DMS 273 (cell line): ENCODE results near the gene FRMD3.
A peak's percentile ranks its signal among the peaks of the same experiment; 100 is the strongest.

ENCODE experiments used
- DNase-seq: peaks from one replicate; lab custom pipeline; 2025; ENCODE audit not compliant: unreplicated experiment; lab: John Stamatoyannopoulos, UW

The FRMD3 gene

DNA sequence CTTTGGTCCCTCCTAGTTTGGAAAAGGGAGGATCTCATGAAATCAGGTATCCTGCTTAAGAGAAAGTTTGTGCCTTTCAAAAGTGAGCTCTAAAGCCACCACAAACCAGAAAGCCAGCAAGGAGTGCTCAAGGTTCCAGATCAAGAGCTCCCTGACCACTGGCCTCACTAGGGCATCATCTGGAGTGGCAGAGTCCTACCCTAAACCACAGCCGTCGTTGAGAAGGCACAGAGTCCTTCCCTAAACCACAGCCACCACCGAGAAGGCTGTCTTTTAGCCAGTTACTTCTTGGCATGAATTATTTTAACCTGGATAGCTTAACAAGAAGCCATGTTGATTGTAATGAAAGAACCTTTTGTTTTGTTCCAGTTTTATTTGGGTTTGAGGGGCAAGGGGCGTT lies 102.9 kb downstream of the FRMD3 start:
- DNase-seq, result no peak

DNA sequence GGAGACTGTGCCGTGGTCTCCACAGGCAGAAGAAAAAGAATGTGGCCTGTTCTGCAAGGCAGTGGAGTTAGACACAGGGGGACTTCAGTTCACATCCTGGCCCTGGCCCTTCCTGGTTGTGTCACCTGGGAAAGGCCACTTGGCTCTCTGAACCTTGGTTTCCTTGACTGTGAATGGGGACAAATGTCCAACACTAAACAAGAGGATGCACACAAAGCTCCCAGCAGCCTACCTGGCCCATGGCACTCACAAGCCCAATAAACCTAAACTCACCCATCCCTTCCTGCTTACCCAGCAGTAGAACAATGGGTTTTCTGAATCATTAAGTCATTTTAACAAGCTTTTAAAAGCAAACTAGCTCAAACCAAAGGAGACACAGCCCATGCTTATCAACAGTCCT lies 103.9 kb downstream of the FRMD3 start:
- no peak for DNase-seq

DNA sequence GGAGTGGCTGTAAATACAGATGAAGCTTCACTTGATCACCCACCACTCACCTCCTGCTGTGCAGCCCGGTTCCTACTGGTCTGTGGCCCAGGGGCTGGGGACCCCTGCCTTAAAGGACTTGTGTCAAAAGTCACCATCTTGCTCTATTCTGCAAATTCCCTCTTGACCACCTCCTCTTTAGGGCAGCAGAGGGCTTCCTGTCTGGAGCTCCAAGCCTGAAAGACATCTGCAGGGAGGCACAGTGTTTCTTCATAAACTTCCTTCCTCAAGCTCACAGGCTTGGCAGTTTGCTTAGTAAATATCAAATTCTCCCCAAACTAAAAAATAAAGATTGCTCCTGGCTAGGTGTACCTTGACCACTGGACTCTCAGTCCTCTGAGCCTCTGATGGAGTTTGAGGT lies 104.4 kb downstream of the FRMD3 start:
- DNase-seq, result no peak

DNA sequence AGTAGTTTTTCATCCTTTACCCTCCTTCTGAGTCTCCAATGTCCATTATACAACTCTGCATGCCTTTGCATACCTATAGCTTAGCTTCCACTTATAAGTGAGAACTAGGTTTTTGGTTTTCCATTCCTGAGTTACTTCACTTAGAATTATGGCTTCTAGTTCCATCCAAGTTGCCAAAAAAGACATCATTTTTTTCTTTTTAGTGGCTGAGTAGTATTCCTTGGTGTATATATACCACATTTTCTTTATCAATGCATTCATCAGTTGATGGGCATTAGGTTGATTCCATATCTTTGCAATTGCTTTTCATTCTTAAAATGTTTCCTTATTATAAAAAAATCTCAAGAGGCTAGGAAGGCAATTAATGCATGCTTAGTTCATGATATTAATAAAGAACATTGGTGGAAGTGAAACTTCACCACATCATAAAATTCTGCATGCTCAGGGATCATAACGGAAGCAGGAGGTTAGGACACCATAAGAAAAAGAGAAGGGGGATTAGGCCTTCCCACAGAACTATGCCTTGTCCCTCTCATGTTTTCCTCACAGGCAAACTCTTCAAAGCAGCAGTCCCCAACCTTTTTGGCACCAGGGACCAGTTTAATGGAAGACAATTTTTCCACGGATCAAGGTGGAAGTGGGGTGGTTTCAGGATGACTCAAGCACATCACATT lies 105.2 kb downstream of the FRMD3 start:
- DNase-seq, result no peak

DNA sequence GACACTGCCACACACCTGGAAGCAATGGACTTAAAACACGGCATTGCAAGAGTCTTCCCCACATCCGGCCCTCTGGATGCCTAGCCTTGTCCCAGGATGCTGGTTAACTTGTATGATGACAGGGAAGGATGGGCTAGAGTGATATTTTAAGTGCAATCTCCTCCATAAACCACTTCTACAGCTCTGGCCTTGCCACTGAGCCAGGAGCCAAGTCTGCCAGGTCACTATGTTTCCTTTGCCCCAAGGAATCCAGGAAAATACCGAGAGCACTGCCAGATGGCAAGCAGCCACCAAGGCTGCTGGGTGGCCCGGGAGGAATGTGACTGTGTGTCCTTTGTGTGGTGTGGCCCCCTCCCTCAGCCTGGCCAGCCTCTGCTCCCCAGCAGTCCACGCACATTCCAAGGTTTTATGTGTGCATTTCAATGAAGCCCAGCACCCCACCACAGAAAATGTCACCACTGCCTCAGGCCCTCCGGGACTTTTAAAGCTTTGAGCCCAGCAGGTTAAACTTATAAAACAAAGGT lies 106.0 kb downstream of the FRMD3 start:
- DNase-seq, result peak; percentile 52

DNA sequence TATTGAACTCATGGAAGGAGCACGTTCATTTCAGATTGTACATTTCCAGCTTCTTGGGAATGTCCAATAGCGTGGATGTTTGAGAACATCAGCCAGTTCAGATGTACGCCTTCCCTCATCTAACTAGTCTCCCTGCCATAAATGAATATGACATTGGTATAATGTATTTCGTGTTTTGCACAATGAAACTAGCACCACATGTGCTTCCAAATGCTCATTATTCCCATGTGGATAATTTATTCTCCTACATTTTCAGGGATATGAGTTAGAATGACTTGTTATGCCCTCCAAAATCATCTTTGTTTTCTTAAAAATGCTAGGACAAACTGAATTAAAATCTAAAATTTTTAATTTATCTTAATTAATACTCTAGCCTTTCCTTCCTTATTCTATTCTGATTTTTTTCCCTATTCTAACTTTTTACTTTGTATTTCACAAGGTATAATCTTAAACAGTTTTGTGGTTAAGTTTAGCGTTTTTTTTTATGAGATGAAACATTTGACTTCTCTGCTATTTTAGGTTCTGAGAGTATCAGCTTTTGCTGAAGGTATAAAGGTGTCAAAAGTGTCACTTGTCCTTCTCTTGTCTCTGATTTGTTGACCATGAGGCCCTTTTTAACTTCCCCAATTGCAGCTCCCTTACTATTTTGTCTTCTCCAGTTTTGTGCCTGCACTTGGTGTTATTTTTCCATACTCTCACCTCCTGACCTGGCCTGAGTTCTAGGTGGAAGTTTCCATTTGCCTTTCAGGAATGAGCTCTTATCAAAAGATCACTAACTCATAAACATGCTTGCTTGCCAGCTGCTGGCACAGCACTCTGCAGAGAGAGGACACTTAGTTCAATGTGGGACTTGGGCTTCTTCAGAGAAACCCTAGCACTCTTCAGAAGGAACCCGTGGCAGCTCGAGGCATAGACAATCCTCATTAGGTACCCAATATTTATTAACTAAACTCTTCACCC lies 106.8 kb downstream of the FRMD3 start:
- DNase-seq, result peak; percentile 33

DNA sequence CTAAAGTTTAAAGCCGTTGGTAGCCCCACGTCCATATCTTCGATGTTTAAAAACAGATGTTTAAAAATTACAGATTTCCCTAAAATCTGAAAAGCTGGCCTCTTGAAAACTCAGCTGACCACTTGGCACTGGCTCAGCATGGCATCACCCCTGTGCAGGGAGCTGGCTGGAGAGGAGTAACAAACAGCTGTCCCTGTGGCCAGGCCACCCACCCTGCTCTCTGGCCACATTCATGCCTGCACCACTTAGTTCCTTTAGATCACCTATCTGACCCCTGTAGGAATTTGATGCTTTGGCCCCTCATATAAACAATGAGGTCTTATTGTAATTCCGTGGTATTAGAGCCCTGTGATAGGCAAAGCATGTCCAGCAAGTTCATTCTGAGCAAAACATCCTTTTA lies 107.5 kb downstream of the FRMD3 start:
- no peak for DNase-seq

DNA sequence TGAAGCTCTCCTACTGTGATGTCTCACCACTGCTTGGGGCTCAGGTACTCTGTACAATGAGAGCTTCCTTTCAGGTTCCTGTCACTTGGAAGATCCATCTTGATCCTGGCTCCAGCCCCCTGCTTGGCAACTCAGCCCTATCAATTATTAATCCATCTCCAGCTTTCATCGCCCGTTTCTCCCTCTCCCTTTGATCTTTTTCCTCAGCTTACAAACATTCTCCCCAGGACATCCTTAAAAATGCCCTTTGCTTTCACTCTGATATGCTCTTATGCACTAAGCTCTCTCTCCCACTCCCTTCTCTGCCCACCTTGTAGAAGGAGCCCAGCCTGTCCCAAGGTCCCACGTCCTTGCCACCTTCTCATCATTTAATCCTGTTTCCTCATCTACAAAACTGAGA lies 109.0 kb downstream of the FRMD3 start:
- DNase-seq, result no peak

DNA sequence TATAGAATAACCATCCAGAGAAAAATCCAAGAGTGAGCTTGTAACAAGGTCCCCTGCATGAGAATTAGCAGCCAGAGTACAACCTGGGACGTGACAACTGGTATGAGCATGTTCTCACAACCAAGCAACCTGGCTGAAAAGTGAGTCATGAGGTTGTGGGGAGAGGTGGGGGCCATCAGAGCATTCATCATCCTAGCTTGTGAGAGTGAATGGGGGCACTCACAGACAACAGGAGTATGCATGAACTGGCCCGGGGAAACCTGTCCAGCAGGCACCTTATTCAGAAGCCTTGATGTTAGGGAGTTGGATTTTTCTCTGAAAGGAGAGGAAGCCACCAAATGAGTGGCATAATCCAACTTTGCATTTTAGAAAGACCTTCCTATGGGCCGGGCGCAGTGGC lies 113.0 kb downstream of the FRMD3 start:
- peak; percentile 25 for DNase-seq

DNA sequence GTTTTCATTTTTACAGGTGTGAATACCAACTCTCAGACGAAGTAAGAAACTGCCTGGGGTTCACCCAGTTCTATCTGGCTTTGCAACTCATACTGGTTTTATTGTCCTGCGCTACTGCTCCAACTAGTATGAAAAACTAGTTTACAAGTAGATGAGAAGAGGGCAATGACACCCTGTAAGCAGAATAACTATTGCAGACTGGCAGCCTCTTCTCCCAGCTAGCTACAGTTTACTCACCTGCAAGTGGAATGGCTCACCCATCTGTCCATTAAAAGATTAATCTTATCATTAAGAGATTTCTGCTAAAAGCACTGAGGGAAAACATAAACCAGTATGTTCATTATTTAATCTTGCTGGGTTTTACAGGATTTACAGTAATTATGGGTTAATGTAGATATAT lies 113.4 kb downstream of the FRMD3 start:
- no peak for DNase-seq

DNA sequence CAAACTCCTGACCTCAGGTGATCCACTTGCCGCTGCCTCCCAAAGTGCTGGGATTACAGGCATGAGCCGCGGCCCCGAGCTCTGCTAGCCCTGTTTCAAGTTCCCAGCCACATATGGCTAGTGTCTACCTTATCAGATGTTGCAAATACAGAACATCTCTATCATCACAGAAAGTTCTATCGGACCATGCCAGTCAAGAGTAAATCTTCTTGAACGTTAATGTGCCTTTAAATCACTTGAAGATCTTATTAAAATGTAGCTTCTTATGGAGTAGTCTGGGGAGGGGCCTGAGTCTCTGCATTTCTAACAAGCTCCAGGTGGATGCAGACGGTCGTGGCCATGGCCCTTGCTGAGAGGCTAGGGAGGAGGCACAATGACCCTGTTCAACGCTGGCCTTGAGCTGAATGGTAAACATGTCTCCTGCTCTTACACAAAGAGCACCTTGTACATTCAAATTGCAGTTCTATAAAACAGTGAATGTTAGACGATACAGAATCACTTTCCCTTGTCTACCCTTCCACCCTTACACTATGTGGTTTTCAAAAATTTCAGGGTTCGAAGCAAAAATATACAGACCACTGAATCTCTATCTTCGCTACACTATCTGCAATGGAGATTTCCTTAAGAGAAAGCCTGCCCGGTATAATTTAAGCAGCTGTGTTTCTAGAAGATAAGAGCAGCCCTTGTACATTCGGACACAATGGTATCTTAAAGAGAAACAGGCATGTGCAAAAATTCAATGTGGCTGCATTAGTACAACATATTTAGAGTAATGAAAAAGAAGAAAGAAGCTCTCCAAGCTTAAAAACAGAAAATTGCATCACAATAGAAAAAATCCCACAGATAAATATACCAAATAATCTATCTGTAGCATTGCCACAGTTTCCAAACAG lies 114.1 kb downstream of the FRMD3 start:
- no peak for DNase-seq

DNA sequence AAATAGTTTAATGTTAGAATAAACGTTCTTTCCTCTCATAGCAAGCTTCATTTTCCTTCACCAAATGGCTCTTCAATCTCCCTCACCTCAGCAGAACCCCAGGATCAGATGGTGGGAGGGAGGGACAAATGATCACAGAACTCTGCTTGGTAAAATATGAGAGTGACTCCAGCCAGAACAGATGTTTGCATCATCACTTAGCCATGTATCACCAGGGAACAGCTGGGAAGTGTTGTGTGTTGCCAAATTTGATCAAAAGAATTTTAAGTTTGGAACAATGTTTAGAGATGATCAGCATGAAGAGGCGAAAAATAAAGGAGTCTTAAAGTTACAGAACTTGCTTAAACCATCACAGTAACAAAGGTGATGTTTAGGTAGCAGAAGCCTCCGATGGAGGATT lies 115.7 kb downstream of the FRMD3 start:
- DNase-seq, result peak; percentile 59

DNA sequence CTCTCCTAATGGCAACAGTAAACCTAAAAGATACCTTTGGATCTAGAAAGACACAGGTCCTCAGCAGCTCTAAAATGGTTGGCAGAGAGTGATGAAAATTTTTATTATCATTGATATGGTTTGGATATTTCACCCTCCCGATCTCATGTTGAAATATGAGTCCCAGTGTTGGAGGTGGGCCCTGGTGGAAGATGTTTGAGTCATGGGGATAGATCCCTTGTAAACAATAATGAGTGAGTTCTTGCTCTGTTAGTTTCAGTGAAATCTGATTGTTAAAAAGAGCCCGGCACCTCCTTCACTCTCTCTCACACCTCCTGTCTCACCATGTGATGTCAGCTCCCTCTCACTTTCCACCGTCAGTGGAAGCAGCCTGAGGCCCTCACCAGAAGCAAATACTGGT lies 117.7 kb downstream of the FRMD3 start:
- peak; percentile 31 for DNase-seq

DNA sequence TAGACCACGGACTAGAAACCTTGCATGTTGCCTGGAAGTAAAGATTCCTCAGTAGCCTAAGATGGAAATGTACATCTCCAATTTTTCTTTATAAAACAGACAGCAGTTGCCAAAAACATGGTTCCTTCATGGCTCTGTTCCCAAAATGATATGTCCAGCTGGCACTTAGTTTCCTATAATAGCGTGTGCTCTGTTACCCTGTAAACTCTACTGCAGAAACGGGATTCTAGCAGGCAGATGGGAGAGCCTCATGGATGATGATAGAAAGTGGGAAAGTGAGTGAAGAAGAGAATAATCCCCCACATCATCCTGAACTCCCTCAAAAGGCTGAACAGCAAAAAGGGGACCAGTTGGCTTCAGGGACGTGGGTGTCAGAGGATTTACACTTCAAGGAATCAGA lies 118.2 kb downstream of the FRMD3 start:
- peak; percentile 88 for DNase-seq

DNA sequence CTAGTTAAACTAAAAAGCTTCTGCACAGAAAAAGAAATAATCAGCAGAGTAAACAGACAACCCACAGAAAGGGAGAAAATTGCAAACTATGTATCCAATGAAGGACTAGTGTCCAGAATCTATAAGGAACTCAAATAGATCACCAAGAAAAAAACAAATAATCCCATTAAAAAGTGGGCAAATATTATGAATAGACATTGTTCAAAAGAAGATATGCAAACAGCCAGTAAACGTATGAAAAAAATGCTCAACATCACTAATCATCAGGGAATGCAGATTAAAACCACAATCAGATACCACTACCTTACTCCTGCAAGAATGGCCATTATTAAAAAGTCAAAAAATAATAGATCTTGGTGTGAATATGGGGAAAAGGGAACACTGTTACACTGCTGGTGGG lies 119.9 kb downstream of the FRMD3 start:
- no peak for DNase-seq

DNA sequence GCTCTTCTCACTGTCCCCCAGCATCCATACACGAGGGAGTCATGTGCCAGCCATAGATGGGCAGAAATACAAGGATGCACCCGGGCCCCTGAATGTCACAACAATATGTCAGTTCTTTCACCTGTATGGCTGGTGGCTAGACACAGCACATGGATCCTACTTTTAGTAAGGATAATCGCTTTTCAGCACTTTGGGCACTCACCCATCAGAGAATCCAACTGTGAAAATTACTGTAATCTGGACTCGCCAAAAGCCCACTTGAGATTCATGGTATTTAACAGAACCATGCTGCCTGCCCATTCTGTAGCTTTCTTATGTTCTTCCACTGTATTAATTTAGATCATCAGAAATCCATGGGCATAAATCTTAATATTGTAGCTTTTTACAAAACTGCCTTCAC lies 124.8 kb downstream of the FRMD3 start:
- no peak for DNase-seq

DNA sequence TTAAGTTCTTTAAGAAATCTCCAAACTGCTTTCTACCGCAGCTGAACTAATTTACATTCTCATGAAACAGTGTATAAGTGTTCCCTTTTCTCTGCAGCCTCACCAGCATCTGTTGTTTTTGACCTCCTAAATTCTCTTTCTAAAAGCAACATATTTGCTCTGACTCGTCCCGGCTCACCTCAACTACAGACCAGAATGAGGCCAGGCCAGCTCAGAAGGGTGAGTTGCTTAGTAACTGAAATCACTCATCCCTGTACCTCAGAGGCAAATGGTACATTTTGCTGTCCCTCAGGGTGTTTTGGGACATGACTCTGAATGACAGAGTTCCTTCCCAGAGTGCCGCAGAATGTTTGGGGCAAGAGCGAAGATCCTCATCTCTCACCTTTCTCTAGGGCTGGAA lies 127.5 kb downstream of the FRMD3 start:
- no peak for DNase-seq

DNA sequence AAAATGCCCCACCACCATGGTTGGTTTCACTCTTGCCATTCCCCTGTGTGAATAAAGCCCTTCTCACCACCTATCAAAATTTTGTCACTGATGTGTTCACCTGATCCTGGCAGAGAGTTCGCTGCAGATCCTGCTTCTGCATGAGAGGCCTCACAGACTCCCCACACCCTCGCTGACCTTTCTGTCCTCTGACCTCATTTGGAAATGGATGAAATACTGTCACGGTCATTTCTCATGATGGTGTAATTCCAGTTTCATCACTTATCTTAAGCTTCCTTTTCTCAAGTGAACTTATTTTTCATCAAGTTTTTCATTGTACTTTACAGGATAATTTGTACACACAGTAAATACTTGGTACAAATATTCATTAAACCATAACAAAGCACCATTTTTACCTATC lies 131.3 kb downstream of the FRMD3 start:
- DNase-seq, result no peak

DNA sequence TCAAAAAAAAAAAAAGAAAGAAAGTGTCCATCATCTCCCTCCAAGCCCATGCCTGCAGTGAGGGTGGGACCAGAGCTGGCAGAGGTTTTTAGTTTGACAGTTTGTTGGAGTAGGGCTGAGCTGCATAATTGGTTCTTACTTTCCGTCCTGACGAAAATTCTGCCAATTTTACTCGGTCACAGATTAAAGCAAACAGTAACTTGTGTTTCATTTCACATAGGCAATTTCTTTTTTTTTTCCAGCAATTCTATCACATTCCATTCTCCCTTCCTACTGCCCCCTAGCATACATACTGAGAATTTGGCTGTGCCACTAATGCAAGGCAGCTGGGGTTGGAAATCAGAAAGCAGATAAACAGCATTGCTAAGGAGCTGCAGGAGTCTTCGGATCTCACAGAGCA lies 132.4 kb downstream of the FRMD3 start:
- no peak for DNase-seq

DNA sequence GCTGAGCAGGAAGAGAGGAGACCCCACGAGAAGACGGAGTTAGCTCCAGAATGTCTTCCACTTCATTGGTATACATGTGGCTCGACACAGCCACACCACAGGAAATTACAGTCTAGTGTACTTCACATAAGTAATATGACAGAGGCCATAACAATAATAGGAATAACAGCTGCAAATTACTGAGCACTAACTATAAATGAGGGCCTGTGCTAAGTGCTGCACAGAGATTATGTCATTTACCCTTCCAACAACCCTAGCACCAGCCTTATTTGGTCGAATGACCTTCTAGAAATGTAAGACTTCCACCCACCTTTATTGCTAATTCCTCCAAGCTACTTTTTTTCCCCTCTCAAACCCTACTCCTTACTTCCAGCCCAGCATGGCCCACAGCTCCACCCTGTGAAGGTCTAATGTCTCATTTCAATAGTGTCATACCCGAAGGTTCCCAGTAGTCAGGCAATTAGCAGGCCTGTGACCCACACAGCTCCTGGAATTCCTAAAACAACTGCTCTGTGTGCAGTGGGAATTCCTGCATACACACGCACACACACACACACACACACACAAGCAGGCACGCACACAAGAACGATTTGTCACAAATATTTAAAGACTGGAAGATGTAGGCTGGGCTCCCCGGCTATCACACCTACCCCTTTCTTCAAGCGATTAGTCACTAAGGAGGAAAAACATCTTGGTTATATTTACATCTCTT lies 134.5 kb downstream of the FRMD3 start:
- DNase-seq, result no peak
